ENCODE results near the gene FAT1. TPM values are rescaled to one million over a fixed set of nuclear protein-coding genes. Genes with fewer than 3 reads are reported as not detected.

Gene FAT1
- total RNA-seq, 4 donors from 2014 or later, result 56.4 to 79.9 (median 67.7) TPM

DNA sequence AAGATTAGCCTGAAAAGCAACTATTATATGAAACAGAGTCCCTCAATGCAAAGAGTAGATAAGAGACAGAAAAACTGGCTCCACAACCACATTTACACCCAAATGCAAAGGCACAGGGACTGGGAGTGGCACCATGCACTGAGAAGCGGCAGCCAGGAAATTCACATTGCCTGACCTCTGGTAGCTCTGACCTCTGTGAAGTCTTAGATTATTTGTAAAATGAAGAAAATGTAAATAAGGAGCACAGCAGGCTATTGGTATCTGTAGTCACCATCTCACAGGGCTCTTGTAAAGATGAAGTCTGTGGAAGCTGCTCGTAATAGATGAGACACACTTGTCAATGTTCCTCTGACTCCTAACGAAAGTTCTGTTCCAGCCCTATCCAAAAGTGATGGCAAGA, 69.7 kb downstream of the FAT1 start:
- TF ChIP-seq, protein P1, sequence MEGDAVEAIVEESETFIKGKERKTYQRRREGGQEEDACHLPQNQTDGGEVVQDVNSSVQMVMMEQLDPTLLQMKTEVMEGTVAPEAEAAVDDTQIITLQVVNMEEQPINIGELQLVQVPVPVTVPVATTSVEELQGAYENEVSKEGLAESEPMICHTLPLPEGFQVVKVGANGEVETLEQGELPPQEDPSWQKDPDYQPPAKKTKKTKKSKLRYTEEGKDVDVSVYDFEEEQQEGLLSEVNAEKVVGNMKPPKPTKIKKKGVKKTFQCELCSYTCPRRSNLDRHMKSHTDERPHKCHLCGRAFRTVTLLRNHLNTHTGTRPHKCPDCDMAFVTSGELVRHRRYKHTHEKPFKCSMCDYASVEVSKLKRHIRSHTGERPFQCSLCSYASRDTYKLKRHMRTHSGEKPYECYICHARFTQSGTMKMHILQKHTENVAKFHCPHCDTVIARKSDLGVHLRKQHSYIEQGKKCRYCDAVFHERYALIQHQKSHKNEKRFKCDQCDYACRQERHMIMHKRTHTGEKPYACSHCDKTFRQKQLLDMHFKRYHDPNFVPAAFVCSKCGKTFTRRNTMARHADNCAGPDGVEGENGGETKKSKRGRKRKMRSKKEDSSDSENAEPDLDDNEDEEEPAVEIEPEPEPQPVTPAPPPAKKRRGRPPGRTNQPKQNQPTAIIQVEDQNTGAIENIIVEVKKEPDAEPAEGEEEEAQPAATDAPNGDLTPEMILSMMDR (IDR thresholded peaks at IDR 0.05; ENCODE audit: low read depth), result no peak

DNA sequence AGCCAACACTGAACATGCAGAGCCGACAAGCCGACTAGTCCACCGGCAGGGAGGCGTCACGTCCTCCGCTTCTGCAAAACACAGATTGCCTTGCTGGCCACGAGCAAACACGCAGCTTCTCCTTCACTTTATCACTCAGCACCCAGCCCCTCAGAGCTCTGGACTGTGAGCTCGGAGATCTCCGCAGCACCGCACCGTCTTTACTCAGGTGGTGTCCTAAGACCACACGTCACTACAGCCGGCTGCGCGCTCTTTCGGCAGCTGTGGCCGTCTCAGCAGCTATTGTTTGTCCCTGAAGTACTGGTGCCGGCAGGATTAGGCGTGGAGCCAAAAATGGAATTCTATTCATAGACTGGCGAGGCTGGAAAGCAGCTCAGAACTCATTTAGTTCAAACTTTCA, 72.0 kb downstream of the FAT1 start:
- TF ChIP-seq, protein P1 (IDR thresholded peaks at IDR 0.05; ENCODE audit: low read depth), result no peak

DNA sequence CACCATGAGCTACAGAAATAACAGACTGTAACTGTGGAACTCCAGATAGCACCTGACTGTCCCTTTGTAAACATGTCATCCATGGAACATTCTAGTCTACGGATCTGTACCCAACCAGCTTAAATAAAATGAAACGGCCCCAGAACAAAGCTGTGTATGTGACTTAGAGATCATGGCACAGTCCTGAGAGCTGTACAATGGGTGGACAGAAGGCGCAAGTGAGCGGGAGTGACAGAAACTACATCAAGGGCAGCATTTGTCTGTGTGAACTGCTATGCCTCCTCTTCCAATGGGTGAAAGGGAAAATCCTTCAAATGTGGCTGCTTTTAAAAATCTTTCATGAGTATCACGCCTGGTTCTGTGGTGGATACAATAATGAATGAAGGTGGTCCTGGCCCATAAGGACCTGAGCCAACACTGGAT, 72.5 kb downstream of the FAT1 start:
- TF ChIP-seq, protein P1 (IDR thresholded peaks at IDR 0.05; ENCODE audit: low read depth), result no peak

DNA sequence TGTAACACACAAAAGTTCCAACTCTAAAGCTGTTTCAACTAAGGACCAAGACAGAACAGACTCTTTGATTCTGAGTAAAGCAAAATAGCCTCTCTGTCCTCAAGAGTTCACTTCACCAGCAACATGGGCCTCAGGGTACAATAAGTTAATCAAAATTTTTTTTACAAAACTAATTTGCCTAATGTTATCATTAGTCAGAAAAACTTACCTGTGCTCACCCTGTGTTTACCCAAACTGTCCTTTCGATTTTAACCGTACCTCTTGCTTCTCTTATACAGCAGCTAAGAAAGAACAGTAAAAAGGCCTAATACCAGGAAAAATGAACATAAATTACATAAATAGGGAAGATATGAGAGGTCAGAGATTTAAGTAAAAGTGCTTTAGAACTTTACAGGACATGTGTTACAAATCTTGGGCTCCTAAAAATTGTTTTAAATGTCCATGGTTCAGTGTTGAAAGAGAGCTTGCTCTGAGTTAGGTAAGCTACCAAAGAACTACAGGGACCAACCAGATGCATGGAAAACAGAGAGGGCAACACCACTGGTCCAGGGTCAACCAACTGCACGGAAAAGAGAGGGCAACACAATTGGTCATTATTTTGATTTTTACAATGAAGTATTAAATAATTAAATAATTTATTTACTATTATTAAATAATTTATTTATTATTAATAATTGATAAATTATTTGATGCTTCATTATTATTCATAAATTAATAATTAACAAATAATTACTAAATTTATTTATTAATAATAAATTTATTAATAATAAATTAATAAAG, 73.1 kb downstream of the FAT1 start:
- TF ChIP-seq, protein P1 (IDR thresholded peaks at IDR 0.05; ENCODE audit: low read depth), result no peak

DNA sequence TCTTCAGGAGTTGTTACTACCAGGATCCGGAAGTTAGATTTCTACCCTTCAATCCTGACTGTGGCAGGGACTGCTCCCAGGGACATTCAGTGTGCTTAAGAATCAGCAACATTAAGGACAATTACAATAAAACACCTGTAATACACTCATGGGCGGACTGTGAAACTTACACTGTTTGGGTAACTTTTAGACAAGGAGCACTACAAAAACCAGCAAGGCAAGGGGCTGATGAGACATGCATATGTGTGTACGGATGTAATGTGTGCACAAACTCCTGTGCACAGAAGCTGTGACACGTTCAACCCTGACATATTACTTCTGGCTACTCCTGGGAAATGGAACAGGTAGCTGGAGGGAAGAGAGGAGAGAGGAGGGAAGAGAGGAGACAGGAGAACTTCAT, 75.8 kb downstream of the FAT1 start:
- TF ChIP-seq, protein P1 (IDR thresholded peaks at IDR 0.05; ENCODE audit: low read depth), result no peak

DNA sequence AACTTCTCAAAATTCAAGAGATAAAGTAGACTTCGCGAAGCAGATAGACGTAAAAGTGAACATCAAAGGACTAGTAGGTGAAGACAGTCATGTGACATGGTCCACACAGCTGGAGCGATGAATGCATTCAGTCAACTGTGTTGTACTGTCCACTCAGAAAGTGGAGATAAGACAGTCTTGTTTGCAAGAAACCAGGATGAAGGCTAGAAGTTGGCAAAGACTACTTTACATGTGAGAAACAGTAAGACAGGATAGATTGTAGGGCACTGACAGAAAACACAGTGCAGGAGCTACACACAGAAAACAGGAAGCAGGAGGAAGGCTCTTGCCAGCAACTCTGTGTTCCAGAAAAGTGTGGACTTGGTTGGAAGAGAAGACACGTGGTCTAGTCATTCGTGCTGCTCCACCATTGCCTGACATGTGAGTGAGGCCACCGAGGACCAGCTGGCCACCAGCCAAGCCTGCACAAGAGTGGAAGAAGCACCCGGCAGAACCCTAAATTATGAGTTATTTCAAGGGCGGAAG, 78.9 kb downstream of the FAT1 start:
- TF ChIP-seq, protein P1 (IDR thresholded peaks at IDR 0.05; ENCODE audit: low read depth), result no peak

DNA sequence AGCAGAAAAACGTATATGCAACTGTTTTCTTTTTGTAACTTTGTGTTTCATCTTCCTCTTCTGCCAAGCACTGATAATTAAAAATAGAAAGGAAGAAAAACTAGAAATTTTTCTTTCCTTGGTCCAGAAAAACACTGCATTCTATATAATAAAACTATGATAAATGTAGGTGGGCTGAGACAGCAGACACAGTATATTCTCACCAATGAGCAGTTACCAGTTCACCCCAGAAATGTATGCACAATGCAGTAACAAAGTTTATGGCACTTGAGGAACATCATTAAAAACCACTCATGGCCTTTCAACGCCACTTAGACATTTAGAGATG, 79.4 kb downstream of the FAT1 start:
- TF ChIP-seq, protein P1 (IDR thresholded peaks at IDR 0.05; ENCODE audit: low read depth), result no peak

All from subcutaneous adipose tissue (tissue), 4 donors.